GM21717 (cell line): ENCODE data around the gene FNDC3A.

Experiments
- ATAC-seq: cut with Tn5 transposase; IDR thresholded peaks from one replicate; pipeline ENCODE4 v1.9.1; 2021; ENCODE audit warnings: mild to moderate bottlenecking, moderate library complexity; ENCODE audit not compliant: unreplicated experiment

FNDC3A gene, protein sequence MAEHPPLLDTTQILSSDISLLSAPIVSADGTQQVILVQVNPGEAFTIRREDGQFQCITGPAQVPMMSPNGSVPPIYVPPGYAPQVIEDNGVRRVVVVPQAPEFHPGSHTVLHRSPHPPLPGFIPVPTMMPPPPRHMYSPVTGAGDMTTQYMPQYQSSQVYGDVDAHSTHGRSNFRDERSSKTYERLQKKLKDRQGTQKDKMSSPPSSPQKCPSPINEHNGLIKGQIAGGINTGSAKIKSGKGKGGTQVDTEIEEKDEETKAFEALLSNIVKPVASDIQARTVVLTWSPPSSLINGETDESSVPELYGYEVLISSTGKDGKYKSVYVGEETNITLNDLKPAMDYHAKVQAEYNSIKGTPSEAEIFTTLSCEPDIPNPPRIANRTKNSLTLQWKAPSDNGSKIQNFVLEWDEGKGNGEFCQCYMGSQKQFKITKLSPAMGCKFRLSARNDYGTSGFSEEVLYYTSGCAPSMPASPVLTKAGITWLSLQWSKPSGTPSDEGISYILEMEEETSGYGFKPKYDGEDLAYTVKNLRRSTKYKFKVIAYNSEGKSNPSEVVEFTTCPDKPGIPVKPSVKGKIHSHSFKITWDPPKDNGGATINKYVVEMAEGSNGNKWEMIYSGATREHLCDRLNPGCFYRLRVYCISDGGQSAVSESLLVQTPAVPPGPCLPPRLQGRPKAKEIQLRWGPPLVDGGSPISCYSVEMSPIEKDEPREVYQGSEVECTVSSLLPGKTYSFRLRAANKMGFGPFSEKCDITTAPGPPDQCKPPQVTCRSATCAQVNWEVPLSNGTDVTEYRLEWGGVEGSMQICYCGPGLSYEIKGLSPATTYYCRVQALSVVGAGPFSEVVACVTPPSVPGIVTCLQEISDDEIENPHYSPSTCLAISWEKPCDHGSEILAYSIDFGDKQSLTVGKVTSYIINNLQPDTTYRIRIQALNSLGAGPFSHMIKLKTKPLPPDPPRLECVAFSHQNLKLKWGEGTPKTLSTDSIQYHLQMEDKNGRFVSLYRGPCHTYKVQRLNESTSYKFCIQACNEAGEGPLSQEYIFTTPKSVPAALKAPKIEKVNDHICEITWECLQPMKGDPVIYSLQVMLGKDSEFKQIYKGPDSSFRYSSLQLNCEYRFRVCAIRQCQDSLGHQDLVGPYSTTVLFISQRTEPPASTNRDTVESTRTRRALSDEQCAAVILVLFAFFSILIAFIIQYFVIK

DNA sequence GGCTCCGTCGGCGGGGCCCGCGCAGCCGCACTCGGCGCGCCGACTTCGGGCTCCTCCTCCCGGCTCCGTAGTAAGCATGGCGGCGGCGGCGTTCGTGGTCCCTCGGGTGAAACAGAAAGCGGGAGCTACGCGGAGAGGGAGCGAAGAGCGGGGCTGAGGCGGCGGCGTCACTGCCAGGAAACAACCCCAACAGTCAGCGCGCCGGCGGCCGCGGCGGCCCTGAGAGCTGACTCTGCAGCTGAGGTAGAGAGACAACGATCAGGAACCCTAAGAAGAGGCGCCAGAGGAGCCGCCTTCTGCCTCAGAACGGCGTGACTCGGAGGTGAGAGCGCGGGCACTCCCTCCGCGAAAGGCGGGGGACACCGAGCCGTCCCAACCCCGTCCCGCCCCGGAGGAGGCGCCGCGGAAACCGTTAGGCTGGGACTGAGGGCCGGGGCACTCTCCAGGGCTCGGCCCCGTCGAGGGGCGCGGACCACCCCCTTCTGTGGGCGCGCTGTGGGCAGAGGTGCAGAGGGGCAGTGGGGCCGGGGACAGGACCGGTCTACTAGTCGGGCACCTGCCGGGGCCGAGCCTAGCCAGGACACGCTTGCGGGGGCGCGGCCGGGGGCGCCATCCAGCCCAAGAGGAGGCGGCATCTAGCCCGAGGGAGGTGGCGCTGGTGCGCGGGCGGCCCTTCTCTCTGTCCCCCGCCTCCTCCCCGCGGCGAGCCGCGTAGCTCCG, at the start of gene FNDC3A:
Gene FNDC3A, plus strand, starts transcription at position 57 of the 720 bp plus-strand sequence. CDS start 30,279 bp downstream, outside the sequence.
- peak; percentile 62 for ATAC-seq

DNA sequence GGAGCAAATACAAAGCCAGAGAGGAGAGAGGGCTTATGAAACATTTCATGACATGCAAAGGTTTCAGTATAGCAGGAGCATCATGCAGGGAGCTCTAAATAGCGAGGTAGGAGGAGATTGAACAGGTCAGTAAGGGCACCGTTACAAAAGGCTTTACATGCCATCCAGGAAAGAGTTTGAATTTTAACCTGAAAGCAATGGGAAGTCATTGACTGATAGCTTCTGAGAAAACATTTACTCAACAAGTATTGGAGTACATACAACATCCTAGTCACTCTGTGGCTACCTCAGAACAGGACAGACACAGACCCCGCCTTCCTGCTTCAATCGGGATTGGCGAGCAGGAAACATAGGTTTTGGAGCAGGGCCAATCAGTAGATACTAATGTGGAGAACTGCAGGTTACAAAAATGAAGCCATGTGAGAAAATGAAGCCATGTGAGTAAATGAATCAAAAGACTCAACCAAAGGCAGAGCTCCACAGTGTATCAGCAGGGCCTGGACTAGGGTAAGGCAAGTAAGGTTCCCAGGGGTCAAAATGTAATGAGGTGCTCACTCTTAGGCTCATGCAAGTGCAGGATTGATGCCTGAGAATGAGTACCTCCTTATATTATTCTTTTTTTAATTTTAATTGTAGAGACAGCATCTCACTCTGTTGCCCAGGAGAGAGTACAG, 46.8 kb upstream of the FNDC3A start:
- ATAC-seq = no peak

DNA sequence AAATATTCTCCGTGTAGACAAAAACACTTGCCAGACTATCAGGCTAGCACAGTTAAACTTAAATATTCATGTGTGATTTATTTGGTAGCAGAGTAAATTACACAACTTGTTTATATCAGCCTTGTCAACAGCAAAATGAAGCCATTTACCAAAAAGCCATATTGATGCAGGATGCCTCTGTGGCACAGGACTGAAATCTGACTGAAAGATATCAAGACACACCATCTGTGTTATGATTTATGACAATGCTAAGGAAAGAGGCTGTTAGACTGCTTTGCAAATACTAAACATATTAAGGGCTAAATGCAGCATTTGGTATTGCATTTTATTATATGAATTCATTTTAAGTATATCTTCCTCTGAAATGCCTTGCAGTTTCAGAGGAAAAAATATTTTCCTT, 44.8 kb upstream of the FNDC3A start:
- ATAC-seq = no peak

DNA sequence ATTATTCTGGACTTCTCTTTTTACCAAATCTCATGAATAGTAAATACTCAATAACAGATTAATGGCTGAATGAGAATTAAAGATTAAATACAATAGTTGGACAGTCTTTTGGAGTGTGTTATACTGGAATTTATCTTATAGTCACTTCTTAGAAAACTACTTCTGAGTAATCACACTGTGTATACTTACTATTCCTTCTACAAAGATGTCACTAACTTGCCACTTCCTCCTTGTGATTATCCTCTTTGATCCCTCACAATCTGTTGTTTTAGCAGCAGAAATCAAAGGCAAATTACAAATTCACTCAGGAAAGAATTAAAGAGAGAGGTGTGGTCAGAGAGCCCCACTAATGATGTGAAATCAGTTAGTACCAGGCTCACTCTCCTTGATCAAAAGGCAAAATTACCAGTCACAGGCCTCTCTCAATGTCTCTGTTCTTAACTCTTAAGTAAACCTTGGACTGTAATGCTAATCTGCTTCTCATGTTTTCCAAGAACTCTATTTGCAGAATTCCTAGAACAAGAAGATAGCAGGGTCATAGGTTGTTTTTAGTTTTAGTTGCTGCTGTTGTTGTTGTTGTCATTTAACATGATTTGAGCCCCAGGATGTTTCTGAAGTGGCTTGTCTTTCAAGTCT, 37.3 kb upstream of the FNDC3A start:
- no peak for ATAC-seq

DNA sequence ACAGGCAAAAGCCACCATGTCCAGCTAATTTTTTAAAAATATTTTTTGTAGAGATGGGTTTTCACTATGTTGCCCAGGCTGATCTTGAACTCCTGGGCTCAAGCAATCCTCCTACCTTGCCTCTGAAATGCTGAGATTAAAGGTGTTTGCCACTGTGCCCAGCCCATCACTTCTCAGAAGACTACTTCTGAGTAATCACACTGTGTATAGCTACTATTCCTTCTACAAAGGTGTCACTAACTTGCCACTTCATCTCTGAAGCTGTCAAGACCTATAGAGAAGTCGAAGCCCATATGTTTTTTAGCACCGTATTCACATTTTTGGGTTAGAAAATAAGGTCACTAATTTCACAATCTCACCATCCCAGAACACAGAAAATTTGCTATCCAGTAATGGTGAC, 36.0 kb upstream of the FNDC3A start:
- no peak for ATAC-seq

DNA sequence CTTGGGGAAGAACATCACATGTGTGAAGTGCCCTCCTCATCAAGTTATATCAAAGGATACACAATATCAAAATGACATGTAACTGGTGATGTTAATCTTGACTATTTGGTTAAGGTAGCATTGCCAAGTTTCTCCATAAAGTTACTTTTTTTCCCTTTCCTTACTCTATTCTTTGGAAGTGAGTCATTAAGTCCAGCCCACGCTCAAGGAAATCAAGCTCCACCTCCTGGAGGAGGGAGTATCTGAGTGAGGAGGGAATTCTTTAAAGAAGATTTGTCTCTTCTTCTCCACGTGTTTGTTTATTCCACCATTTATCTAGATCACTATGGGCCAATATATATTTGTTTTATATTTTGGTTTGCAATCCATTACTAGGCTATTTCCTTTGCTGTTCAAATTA, 33.6 kb upstream of the FNDC3A start:
- ATAC-seq = no peak

DNA sequence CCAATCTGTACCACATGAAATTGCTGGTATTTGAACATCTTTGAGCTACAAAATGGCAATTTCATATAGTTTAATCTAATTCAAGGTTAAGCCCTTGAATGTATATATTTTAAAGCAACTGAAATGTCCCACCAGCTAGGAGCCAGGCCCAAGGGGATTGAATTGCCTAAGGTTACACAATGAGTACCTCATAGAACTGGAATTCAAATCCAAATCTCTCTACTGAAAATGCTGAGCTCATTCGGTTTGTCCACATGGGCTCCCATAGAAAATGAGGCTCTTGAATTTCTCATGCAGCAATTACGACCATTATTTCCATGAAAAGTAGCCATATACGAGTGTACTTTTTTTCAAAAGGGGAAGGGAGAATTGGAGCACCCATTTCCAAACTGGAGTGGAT, 31.5 kb upstream of the FNDC3A start:
- no peak for ATAC-seq

DNA sequence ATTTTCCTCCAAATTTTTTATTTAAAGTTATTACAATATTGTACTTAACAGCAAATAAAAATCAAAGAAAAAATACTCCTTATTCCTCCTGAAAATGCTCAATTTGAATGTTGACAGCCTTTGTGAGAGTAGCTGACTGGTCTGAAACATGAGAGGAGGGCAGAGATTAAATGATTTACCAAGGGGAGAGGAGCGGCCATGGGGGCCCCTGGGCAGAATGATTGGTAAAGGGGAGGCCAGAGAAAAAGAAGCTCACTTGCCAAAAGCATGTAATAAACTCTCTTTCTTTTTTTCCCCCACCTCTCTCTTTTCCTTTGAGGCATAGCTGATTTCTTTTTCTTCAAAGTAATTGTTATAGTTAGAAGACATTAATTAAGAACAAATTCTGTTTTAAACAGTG, 30.1 kb upstream of the FNDC3A start:
- ATAC-seq = no peak

DNA sequence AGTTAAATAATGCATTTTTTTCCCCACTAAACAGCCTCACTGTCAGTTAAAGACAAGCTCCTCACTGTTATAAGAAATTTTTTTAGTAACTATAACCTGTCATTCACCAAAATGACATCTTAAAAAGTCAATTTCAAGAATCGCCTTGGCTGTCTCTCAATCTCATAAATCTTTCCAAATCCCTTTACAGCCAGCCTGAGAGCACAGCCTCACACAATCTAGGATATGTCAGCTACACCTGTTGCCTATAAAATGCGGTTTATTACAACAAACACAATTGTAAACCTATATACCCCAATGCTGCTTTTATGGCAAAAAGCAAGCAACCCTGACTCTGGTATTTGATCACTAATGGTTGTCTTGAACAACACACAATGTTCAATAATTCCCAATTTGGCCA, 29.5 kb upstream of the FNDC3A start:
- ATAC-seq = no peak

DNA sequence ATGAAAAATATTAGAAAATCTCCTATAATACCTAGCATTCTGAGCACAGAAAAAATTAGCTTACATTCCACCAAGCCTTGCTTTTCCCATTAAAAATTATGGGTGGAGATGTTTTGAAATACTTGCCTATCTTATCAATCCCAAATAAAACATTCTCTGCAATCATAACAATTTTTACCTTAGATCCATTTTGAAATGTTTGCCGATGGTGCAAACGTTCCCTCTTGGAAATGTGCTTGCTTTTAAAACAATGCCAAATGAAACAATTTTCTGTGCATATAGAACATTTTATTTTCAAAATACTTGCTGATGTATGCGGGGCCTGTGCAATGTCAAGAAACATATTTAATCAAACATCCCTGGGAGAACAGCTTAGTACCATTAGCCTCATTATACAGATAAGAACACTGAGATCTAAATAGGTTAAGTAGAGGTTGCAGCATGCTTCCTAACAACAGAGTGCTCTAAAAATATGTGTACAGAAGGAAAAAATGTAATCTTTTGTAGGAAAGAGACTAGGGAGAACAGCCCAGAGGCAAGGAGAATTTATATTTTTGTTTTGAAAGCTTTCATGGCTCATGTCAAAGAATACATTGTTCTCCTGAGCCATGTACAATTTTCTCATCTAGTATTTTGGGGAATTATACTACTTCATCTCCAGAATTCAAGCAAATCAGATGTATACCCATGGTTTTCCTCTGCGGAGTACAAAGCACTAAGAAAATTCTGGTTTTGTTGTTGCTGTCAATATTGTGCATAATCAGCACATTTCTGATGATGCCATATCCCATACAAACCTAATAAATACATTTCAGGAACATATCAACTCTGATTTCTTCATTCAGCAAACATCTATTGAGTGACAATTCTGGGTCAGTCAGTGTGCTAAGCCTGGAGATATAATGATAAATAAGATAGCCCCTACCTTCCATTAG, 25.9 kb upstream of the FNDC3A start:
- ATAC-seq = no peak

DNA sequence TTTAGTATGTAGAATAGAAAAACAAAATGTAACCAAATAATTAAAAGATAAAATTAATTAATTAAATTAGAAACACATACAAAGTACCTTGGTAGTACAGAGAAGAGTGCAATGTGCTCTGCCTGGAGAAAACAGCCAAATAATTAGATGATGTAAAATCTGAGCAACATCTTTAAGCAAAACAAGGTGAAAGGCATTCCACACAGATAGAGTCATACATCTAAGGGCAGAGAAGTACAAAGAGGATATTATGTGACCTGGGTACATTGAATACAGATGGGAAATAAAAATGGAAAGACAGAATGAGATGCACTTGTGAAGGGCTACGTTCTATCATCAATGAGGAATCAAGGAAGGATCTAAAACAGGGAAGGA, 25.2 kb upstream of the FNDC3A start:
- no peak for ATAC-seq

DNA sequence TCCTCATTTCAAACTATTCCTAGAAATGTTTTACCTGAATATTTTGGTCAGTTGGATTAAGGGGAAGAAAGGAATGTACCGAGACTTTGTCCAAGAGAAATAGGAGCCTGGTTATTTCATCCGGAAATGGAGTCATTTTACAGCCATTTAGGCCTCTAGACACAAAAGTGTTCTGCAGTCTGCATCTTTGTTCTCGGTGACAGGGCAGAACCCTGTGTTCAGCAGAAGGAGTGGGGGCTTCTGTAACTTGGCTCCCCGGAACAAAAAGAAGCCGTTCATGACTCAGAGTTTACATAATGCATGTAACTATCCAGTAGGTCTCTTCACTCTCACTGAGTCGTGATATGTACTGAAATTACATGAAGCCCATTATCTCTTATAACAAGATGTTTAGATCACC, 21.6 kb upstream of the FNDC3A start:
- ATAC-seq = no peak

DNA sequence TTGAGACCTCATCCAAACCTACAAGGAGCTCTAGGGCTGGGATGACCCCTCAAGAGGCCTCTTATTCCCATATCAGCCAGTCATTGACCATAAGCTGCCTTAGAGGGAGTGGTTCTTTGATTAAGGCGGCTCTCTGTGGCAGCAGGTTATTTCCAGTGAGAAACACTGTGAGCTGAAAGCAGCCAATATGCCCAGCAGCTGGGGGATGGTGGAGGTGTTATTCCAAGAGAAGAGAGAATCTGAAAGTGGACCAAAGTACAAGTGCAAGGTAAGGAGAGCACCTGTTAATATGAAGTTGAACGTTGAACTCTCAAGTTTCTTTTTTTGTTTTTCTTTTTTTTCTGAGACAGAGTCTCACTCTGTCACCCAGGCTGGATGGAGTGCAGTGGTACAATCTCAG, 20.2 kb upstream of the FNDC3A start:
- no peak for ATAC-seq

DNA sequence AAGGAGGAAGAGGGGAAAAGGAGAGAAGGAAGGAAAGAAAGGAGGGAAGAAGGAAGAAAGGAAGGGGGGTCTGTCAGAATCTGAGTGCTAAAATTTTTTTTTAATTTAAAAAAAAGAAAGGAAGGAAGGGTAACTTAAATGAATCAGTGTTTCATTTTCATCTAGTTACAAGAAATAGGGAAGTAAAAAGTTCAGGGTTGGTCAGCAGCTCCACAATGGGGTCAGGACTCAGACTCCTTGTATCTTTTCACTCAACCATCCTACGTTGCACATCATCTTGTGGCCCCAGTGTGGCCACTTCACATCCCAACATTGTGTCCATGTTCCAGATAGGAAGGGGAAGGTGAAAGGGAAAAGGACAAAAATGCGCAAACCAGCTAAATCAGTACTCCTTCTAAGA, 14.3 kb upstream of the FNDC3A start:
- ATAC-seq = no peak

DNA sequence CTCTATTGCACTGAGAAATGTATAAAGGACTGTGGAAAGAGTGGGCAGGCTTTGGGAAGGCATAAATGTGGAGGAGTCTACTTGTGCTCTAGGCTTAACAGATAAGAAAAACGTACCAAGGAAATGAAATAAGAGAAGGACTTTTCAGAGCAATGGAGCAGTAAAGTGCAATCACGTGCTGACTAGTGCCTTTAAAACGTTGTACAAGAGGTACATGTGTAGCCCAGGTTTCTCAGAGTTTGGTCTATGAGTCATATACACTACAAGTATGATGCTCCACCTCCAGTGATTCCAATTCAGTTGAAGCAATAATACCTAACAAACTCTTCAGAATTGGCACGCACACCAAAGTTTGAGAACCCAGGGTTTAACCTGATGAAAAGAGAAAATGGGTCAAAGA, 13.4 kb upstream of the FNDC3A start:
- no peak for ATAC-seq

DNA sequence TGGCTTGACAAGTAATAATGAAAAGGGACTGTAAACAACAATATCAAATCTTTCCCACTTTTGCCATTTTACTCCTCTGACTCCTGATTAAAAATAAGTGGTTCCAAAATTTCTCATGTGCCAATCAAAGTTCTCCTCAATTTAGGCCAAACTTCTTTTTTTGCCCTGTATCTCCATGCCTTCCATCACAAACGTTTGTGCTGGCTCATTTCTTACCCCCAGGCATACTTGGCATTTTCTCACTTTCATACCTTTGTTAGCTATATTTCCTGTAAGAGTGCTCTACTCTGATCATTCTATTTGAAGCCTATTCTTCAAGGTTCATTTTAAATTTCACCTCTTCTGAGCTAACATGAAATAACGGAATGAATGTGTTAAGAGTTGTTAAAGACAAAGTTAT, 10.0 kb upstream of the FNDC3A start:
- no peak for ATAC-seq

DNA sequence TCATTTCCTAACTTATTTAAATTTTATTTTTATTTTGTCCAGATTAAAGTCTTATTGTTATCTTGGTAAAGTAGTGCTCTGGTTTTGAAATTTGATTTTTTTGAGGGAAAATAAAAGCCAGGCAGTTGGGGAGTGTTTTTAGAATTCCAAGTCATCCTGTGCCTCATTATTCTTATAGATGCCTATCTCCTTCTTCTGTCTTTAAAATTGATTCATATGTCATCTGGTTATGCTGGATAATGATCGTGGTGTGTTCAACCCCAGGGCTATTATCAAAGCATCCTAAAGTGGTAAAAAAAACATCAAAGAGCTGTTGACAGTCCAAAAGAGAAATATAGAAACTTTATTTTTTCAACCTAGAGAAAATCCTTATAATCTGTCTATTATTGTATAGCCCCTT, 6.0 kb upstream of the FNDC3A start:
- ATAC-seq = no peak

DNA sequence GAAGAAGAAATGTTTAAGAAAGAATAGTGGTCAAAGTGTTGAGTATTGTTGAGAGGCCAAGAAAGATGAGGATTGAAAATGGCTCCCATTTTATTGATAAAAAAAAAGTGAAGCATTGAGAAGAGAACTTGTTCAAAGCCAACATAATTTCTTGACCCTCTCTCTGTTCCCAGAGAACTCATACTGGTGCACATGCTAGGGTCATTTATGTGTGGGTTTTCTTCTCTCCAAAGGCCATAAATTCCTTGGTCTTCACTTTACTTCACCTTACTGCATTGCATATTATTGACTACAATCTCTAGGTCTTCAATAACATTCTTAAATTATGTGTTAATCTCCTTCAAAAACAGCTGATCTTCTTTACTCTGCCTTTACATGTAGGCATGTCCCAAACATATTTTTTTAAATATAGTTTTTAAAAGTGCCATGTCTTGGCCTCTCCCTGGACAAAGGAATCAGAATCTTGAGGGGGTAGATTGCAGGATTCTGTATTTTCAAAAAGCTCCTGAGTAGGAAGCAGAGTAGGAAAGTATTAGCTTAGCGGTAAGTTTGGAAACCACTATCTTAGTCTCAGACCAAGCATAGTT, 1.8 kb upstream of the FNDC3A start:
- ATAC-seq = no peak
